Psoas muscle (tissue), 8 donors: Measurements from ENCODE around the gene NEBL. TPM values are rescaled to one million over a fixed set of nuclear protein-coding genes. Genes with fewer than 3 reads are reported as not detected.

Experiments
- ATAC-seq, 4 donors: fragments of 200-7000 bp; cut with Tn5 transposase; one replicate each; pipeline ENCODE4 v1.9.1; 2020; ENCODE audit warnings: moderate library complexity in 3 of 4, mild to moderate bottlenecking in 2 of 4
- DNase-seq, 2 donors: peaks; one replicate each; pipeline ENCODE4 v3.0.0-alpha.2; 2020
- H3K27ac ChIP-seq: fragments of 200-600 bp; one replicate; pipeline ENCODE4 v1.8.0; 2022
- H3K27me3 ChIP-seq, 3 donors: fragments of 200-600 bp in 1 of 3; one replicate each; pipeline versions ENCODE4 v1.6.1 to v1.8.0; 2013 to 2022; ENCODE audit warnings: low read length in 2 of 3, mild to moderate bottlenecking in 2 of 3, moderate library complexity in 1 of 3; ENCODE audit not compliant: insufficient read depth in 3 of 3
- H3K36me3 ChIP-seq, 2 donors: fragments of 200-600 bp in 1 of 2; one replicate each; pipeline versions ENCODE4 v1.6.1 to v1.8.0; 2013 to 2022; ENCODE audit warnings: low read depth in 1 of 2, mild to moderate bottlenecking in 1 of 2, moderate library complexity in 1 of 2; ENCODE audit not compliant: insufficient read depth in 1 of 2
- H3K4me1 ChIP-seq: fragments of 200-600 bp; one replicate; pipeline ENCODE4 v1.8.0; 2022
- H3K4me3 ChIP-seq: fragments of 200-600 bp; one replicate; pipeline ENCODE4 v1.8.0; 2022; ENCODE audit warnings: mild to moderate bottlenecking
- H3K9me3 ChIP-seq: fragments of 200-600 bp; one replicate; pipeline ENCODE4 v1.8.0; 2022
- CTCF ChIP-seq: fragments of 200-600 bp; IDR thresholded peaks from one replicate; pipeline ENCODE4 v1.8.0; 2022; ENCODE audit warnings: antibody characterized with exemption
- WGBS, 3 donors: extraction: QIAGEN DNeasy Blood & Tissue Kit; methylation state at CpG; one replicate each; pipeline versions ENCODE4 v1.1.6 to v1.1.7; 2013; 5-methylcytosine and 5-hydroxymethylcytosine counted together
- intact Hi-C, 2 donors: fragments of 100-400 bp; cut with DNase I; formaldehyde crosslinking; loops; one replicate each; pipeline versions ENCODE4 v1.11.0 to v1.14.2; 2022
- polyA plus RNA-seq, 3 donors: library from polyadenylated mRNA; stranded (reverse); fragments of 200-250 nt; gene quantifications; one replicate each; pipeline ENCODE4 v1.2.3, GENCODE V29; 2013
- total RNA-seq, 4 donors: library from RNA; stranded (reverse); fragmentation: NEBNext Ultra II Directional in 2 of 4; extraction: Animal tissue kit (Norgen Biotek cat#: 25700) in 2 of 4; gene quantifications; one replicate each; pipeline versions ENCODE4 v1.2.1 to v1.2.4, GENCODE V29; 2021 to 2023
- donor health status: healthy with polysubstance abuse.
- donor health status: DM: no; HTN: no; CAD: no; lungs with moderate emphysema.
- donor health status: Bipolar disorder and iron deficiency.
- donor health status: healthy.
- donor health status: DM: yes; HTN: yes; CAD: no.
- donor health status: DM: no; HTN: no; CAD: no.
- donor health status: DM: no; HTN: no; CAD: no.
- donor health status: DM: yes; HTN: yes; CAD: no.

The NEBL gene
- total and polyA plus RNA-seq, 7 donors, result 0.35 to 1.5 (median 0.89) TPM

DNA sequence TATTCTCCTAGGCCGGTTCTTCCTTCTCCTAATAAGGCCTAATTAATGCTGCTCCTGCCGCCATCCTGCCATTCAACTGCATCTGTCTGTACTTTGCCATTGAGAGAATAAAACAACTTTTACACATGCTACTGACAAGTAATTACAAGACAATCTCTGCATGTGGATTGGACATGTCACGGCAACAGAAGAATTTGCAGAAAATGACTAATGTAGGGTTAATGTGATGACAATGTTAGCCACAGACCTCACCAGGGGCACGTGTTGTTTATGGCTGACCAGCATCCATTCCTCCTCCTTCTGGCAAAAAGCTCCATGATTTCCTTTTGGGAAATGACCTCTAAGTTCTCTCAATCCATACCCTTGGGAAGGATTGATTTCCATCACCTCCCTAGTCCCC lies 58.0 kb downstream of the NEBL start:
- Histone ChIP-seq H3K27me3 (peaks cover 0 to 2% (median 0%) of the 10 kb centered on the region in 3 donors), H3K4me3 (no peak overlapping the region), H3K36me3 (no peaks in the 10 kb centered on the region), H3K9me3 (peaks cover 10% of the 10 kb centered on the region), H3K27ac (no peak overlapping the region), H3K4me1 (no peaks in the 10 kb centered on the region)
- TF ChIP-seq CTCF, result no peak
- WGBS, 3 donors, result 81 to 85% (median 82%) methylated on average over 4 of the region's 4 CpGs
- ATAC-seq (no peak), DNase-seq (no peak)
- intact Hi-C loops, result no loop called here

DNA sequence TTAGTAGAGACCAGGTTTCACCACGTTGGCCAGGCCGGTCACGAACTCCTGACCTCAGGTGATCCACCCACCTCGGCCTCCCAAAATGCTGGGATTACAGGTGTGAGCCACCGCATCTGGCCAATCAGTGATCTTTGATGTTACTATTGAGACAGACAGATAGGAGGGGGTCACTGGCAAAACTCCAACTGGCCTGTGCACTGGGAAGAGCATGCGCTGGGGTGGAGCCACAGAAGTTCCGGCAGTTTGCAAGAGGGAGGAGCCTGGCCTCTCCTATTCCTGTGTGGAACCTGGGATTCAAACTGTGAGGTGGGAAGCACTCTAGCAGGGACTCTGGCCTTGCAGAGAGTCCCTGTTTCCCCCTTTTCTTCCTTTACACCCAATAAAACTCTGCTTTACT lies 60.7 kb downstream of the NEBL start:
- intact Hi-C loops, result no loop called here
- TF ChIP-seq CTCF, result no peak
- Histone ChIP-seq H3K9me3 (peaks cover 10% of the 10 kb centered on the region), H3K4me1 (no peaks in the 10 kb centered on the region), H3K27me3 (no peaks in the 10 kb centered on the region), H3K36me3 (no peaks in the 10 kb centered on the region), H3K27ac (no peak overlapping the region), H3K4me3 (no peak overlapping the region)
- ATAC-seq (no peak), DNase-seq (no peak)
- 92 to 94% (median 93%) methylated on average over 7 of the region's 7 CpGs for WGBS, 3 donors

GRCh38 chr10:20835335-20835734 lies 61.8 kb downstream of the NEBL start:
- no peaks in the 10 kb centered on the region for H3K36me3 ChIP-seq
- H3K27ac ChIP-seq, result no peak overlapping the region
- 68 to 78% (median 71%) methylated on average over 4 of the region's 4 CpGs for WGBS, 3 donors
- peaks cover 10% of the 10 kb centered on the region for H3K9me3 ChIP-seq
- no peaks in the 10 kb centered on the region for H3K4me1 ChIP-seq
- H3K27me3 ChIP-seq, result no peaks in the 10 kb centered on the region
- H3K4me3 ChIP-seq, result no peak overlapping the region
- no peak for DNase-seq
- no peak for TF ChIP-seq CTCF
- intact Hi-C loops, result no loop called here
- ATAC-seq, result no peak

- intact Hi-C loops, result no loop called here
- ATAC-seq (no peak), DNase-seq (no peak)
- WGBS, 3 donors, result 51 to 59% (median 58%) methylated on average over 2 of the region's 2 CpGs
- Histone ChIP-seq H3K4me3 (no peak overlapping the region), H3K4me1 (no peaks in the 10 kb centered on the region), H3K27me3 (no peaks in the 10 kb centered on the region), H3K9me3 (peaks cover 10% of the 10 kb centered on the region), H3K36me3 (no peaks in the 10 kb centered on the region), H3K27ac (no peak overlapping the region)
- TF ChIP-seq CTCF, result no peak
Measured at GRCh38 chr10:20834825-20835224, 62.3 kb downstream of the NEBL start.

DNA sequence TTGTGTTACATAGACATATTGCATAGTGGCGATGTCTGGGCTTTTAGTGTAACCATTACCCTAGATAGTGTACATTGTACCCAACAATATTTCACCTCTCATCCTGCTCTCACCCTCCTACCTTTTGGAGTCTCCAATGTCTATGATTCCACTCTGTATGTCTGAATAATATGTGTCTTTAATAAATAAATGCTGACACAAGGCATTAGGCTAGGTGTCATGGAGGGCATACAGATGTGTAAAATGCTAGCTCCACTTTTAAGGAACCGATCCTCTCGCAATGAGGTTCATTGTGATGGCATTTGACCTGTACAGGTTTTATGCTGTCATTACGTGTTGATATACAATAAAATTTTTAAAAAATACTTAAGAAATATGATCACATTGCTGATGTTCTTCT lies 74.3 kb downstream of the NEBL start:
- Histone ChIP-seq H3K4me3 (no peak overlapping the region), H3K9me3 (no peaks in the 10 kb centered on the region), H3K4me1 (no peaks in the 10 kb centered on the region), H3K27me3 (no peaks in the 10 kb centered on the region), H3K36me3 (peaks cover 0 to 3% of the 10 kb centered on the region in 2 donors), H3K27ac (no peak overlapping the region)
- no peak for TF ChIP-seq CTCF
- 93 to 97% (median 93%) methylated on average over 4 of the region's 4 CpGs for WGBS, 3 donors
- no peak for ATAC-seq
- intact Hi-C loops, result no loop called here
- no peak for DNase-seq
